WTC11 (cell line): Measurements from ENCODE around the gene SLC2A4RG. TPM values are rescaled to one million over a fixed set of nuclear protein-coding genes. Genes with fewer than 3 reads are reported as not detected.

Experiments
- ATAC-seq: fragments of 200-7000 bp; cut with Tn5 transposase; 2 replicates; pipeline ENCODE4 v1.10.0; 2021; ENCODE audit warnings: mild to moderate bottlenecking, moderate library complexity
- CTCF ChIA-PET: fragments of 300-600 bp; sonication (Branson Sonifier 250); formaldehyde crosslinking; loops from one replicate; lab custom pipeline; 2021; ENCODE audit warnings: antibody characterized with exemption; lab: Charles Lee
- POLR2A ChIA-PET: fragments of 350-600 bp; sonication (Branson Sonifier 250); formaldehyde crosslinking; loops from one replicate; lab custom pipeline; 2021; ENCODE audit warnings: antibody characterized with exemption; lab: Charles Lee
- DNase-seq: peaks from one replicate; pipeline ENCODE4 v3.0.0; 2021; ENCODE audit warnings: low spot score
- H3K27ac Mint-ChIP-seq: 2 replicates; pipeline ENCODE4 v1.8.0; 2021; ENCODE audit warnings: mixed read lengths
- H3K27me3 Mint-ChIP-seq: 2 replicates; pipeline ENCODE4 v1.8.0; 2021; ENCODE audit warnings: low read depth, mild to moderate bottlenecking, moderate library complexity, mixed read lengths
- H3K36me3 Mint-ChIP-seq: 2 replicates; pipeline ENCODE4 v1.8.0; 2021; ENCODE audit warnings: mixed read lengths
- H3K4me1 Mint-ChIP-seq: 2 replicates; pipeline ENCODE4 v1.8.0; 2022; ENCODE audit warnings: mixed read lengths
- H3K4me3 Mint-ChIP-seq: 2 replicates; pipeline ENCODE4 v1.8.0; 2021; ENCODE audit warnings: mild to moderate bottlenecking, moderate library complexity, mixed read lengths
- H3K9me3 Mint-ChIP-seq: 2 replicates; pipeline ENCODE4 v1.8.0; 2021; ENCODE audit warnings: mixed read lengths
- CREB1 ChIP-seq: sonication (generic); formaldehyde crosslinking; IDR thresholded peaks from 2 replicates; pipeline ENCODE4 v1.8.0; 2023; ENCODE audit warnings: mild to moderate bottlenecking, missing genetic modification reagents
- ELF4 ChIP-seq: sonication (generic); formaldehyde crosslinking; IDR thresholded peaks from 2 replicates; pipeline ENCODE4 v1.8.1; 2022; ENCODE audit warnings: low read depth, mild to moderate bottlenecking, moderate library complexity, missing genetic modification reagents
- EMX1 ChIP-seq: fragments of 250-450 bp; sonication (Bioruptor Pico); IDR thresholded peaks from 2 replicates; pipeline ENCODE4 v1.8.0; 2021; ENCODE audit warnings: mild to moderate bottlenecking
- GRHL2 ChIP-seq: fragments of 250-450 bp; sonication (Bioruptor Pico); IDR thresholded peaks from 2 replicates; pipeline ENCODE4 v1.8.0; 2022; ENCODE audit warnings: mild to moderate bottlenecking, moderate library complexity; ENCODE audit not compliant: insufficient replicate concordance, severe bottlenecking
- HMGA2 ChIP-seq: fragments of 250-450 bp; sonication (Bioruptor Pico); IDR thresholded peaks from 2 replicates; pipeline ENCODE4 v1.4.0; 2021; ENCODE audit warnings: mild to moderate bottlenecking, moderate library complexity
- JUN ChIP-seq: sonication (generic); formaldehyde crosslinking; IDR thresholded peaks from 2 replicates; pipeline ENCODE4 v1.8.0; 2023; ENCODE audit warnings: mild to moderate bottlenecking, missing genetic modification reagents
- MXD4 ChIP-seq: fragments of 250-450 bp; sonication (Bioruptor Pico); IDR thresholded peaks from 2 replicates; pipeline ENCODE4 v1.8.0; 2021; ENCODE audit warnings: mild to moderate bottlenecking, moderate library complexity, borderline replicate concordance
- MYBL2 ChIP-seq: sonication (generic); formaldehyde crosslinking; IDR thresholded peaks from 2 replicates; pipeline ENCODE4 v1.8.1; 2023; ENCODE audit warnings: mild to moderate bottlenecking, moderate library complexity, missing genetic modification reagents
- NR3C1 ChIP-seq: sonication (generic); formaldehyde crosslinking; conservative IDR thresholded peaks from 2 replicates; pipeline ENCODE4 v1.8.1; 2023; ENCODE audit warnings: low read depth, mild to moderate bottlenecking, missing genetic modification reagents
- PRRX2 ChIP-seq: fragments of 250-450 bp; sonication (Bioruptor Pico); IDR thresholded peaks from 2 replicates; pipeline ENCODE4 v1.8.0; 2021; ENCODE audit warnings: mild to moderate bottlenecking
- RORB ChIP-seq: fragments of 250-450 bp; sonication (Bioruptor Pico); IDR thresholded peaks from 2 replicates; pipeline ENCODE4 v1.9.0; 2021; ENCODE audit warnings: mild to moderate bottlenecking
- ZBTB21 ChIP-seq: sonication (generic); formaldehyde crosslinking; IDR thresholded peaks from 2 replicates; pipeline ENCODE4 v1.8.1; 2023; ENCODE audit warnings: mild to moderate bottlenecking, missing genetic modification reagents, borderline replicate concordance
- total RNA-seq: library from RNA; stranded (reverse); gene quantifications from 3 replicates; pipeline ENCODE4 v1.2.3, GENCODE V29; 2021
- TF ChIP-seq, protein P1 (sequence below): sonication (generic); formaldehyde crosslinking; IDR thresholded peaks from 2 replicates; pipeline ENCODE4 v1.8.0; 2023; ENCODE audit warnings: missing genetic modification reagents
- TF ChIP-seq, protein P2 (sequence below): sonication (generic); formaldehyde crosslinking; IDR thresholded peaks from 2 replicates; pipeline ENCODE4 v1.8.0; 2022; ENCODE audit warnings: mild to moderate bottlenecking, missing genetic modification reagents
- TF ChIP-seq, protein P3 (sequence below): sonication (generic); formaldehyde crosslinking; conservative IDR thresholded peaks from 2 replicates; pipeline ENCODE4 v1.8.1; 2022; ENCODE audit warnings: mild to moderate bottlenecking, missing genetic modification reagents
- TF ChIP-seq, protein P4 (sequence below): sonication (generic); formaldehyde crosslinking; IDR thresholded peaks from 2 replicates; pipeline ENCODE4 v1.8.1; 2023; ENCODE audit warnings: mild to moderate bottlenecking, missing genetic modification reagents, moderate library complexity
- TF ChIP-seq, protein P5 (sequence below): sonication (generic); formaldehyde crosslinking; IDR thresholded peaks from 2 replicates; pipeline ENCODE4 v1.8.1; 2023; ENCODE audit warnings: mild to moderate bottlenecking, missing genetic modification reagents
- TF ChIP-seq, protein P6 (sequence below): sonication (generic); formaldehyde crosslinking; IDR thresholded peaks from 2 replicates; pipeline ENCODE4 v1.8.1; 2022; ENCODE audit warnings: low read depth, missing genetic modification reagents, borderline replicate concordance
- TF ChIP-seq, protein P7 (sequence below): sonication (generic); formaldehyde crosslinking; IDR thresholded peaks from 2 replicates; pipeline ENCODE4 v1.8.1; 2023; ENCODE audit warnings: mild to moderate bottlenecking, missing genetic modification reagents
- TF ChIP-seq, protein P8 (sequence below): fragments of 250-450 bp; sonication (Bioruptor Pico); IDR thresholded peaks from 2 replicates; pipeline ENCODE4 v1.9.0; 2021; ENCODE audit warnings: moderate library complexity, mild to moderate bottlenecking, inconsistent platforms, borderline replicate concordance
- TF ChIP-seq, protein P9 (sequence below): fragments of 250-450 bp; sonication (Bioruptor Pico); IDR thresholded peaks from 2 replicates; pipeline ENCODE4 v1.8.0; 2021; ENCODE audit warnings: mild to moderate bottlenecking
- TF ChIP-seq, protein P10 (sequence below): fragments of 250-450 bp; sonication (Bioruptor Pico); conservative IDR thresholded peaks from 2 replicates; pipeline ENCODE4 v1.9.0; 2021; ENCODE audit warnings: mild to moderate bottlenecking

SLC2A4RG gene
- total RNA-seq, 1 experiment from 2014 or later = 43.3 TPM

DNA sequence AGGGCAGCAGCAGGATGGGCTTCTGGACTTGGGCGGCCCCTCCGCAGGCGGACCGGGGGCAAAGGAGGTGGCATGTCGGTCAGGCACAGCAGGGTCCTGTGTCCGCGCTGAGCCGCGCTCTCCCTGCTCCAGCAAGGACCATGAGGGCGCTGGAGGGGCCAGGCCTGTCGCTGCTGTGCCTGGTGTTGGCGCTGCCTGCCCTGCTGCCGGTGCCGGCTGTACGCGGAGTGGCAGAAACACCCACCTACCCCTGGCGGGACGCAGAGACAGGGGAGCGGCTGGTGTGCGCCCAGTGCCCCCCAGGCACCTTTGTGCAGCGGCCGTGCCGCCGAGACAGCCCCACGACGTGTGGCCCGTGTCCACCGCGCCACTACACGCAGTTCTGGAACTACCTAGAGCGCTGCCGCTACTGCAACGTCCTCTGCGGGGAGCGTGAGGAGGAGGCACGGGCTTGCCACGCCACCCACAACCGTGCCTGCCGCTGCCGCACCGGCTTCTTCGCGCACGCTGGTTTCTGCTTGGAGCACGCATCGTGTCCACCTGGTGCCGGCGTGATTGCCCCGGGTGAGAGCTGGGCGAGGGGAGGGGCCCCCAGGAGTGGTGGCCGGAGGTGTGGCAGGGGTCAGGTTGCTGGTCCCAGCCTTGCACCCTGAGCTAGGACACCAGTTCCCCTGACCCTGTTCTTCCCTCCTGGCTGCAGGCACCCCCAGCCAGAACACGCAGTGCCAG lies 42.8 kb upstream of the SLC2A4RG start, which contains the start of gene TNFRSF6B (continued):
- TF ChIP-seq, protein P1, sequence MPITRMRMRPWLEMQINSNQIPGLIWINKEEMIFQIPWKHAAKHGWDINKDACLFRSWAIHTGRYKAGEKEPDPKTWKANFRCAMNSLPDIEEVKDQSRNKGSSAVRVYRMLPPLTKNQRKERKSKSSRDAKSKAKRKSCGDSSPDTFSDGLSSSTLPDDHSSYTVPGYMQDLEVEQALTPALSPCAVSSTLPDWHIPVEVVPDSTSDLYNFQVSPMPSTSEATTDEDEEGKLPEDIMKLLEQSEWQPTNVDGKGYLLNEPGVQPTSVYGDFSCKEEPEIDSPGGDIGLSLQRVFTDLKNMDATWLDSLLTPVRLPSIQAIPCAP (CRISPR knock-in tag) = no peak
- TF ChIP-seq MXD4 (no peak), JUN (CRISPR knock-in tag) (peak; percentile 62; the same call in 1 of the 2 replicates), ZBTB21 (0 out of 2 replicates have a peak, but pooled peaks have one; percentile 35), RORB (CRISPR knock-in tag) (no peak), PRRX2 (CRISPR knock-in tag) (no peak; the same call in 1 of the 2 replicates), MYBL2 (CRISPR knock-in tag) (no peak), EMX1 (CRISPR knock-in tag) (peak; percentile 71; the same call in 1 of the 2 replicates), NR3C1 (CRISPR knock-in tag) (no peak), GRHL2 (CRISPR knock-in tag) (no peak), ELF4 (CRISPR knock-in tag) (no peak), HMGA2 (CRISPR knock-in tag) (no peak)
- TF ChIP-seq, protein P2, sequence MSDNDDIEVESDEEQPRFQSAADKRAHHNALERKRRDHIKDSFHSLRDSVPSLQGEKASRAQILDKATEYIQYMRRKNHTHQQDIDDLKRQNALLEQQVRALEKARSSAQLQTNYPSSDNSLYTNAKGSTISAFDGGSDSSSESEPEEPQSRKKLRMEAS (CRISPR knock-in tag) = 0 out of 2 replicates have a peak, but pooled peaks have one; percentile 61
- TF ChIP-seq, protein P3, sequence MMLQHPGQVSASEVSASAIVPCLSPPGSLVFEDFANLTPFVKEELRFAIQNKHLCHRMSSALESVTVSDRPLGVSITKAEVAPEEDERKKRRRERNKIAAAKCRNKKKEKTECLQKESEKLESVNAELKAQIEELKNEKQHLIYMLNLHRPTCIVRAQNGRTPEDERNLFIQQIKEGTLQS = no peak
- TF ChIP-seq, protein P4, sequence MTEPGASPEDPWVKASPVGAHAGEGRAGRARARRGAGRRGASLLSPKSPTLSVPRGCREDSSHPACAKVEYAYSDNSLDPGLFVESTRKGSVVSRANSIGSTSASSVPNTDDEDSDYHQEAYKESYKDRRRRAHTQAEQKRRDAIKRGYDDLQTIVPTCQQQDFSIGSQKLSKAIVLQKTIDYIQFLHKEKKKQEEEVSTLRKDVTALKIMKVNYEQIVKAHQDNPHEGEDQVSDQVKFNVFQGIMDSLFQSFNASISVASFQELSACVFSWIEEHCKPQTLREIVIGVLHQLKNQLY (CRISPR knock-in tag) = no peak
- TF ChIP-seq, protein P5, sequence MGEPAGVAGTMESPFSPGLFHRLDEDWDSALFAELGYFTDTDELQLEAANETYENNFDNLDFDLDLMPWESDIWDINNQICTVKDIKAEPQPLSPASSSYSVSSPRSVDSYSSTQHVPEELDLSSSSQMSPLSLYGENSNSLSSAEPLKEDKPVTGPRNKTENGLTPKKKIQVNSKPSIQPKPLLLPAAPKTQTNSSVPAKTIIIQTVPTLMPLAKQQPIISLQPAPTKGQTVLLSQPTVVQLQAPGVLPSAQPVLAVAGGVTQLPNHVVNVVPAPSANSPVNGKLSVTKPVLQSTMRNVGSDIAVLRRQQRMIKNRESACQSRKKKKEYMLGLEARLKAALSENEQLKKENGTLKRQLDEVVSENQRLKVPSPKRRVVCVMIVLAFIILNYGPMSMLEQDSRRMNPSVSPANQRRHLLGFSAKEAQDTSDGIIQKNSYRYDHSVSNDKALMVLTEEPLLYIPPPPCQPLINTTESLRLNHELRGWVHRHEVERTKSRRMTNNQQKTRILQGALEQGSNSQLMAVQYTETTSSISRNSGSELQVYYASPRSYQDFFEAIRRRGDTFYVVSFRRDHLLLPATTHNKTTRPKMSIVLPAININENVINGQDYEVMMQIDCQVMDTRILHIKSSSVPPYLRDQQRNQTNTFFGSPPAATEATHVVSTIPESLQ (CRISPR knock-in tag) = no peak
- TF ChIP-seq, protein P6, sequence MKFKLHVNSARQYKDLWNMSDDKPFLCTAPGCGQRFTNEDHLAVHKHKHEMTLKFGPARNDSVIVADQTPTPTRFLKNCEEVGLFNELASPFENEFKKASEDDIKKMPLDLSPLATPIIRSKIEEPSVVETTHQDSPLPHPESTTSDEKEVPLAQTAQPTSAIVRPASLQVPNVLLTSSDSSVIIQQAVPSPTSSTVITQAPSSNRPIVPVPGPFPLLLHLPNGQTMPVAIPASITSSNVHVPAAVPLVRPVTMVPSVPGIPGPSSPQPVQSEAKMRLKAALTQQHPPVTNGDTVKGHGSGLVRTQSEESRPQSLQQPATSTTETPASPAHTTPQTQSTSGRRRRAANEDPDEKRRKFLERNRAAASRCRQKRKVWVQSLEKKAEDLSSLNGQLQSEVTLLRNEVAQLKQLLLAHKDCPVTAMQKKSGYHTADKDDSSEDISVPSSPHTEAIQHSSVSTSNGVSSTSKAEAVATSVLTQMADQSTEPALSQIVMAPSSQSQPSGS (CRISPR knock-in tag) = no peak
- TF ChIP-seq, protein P7, sequence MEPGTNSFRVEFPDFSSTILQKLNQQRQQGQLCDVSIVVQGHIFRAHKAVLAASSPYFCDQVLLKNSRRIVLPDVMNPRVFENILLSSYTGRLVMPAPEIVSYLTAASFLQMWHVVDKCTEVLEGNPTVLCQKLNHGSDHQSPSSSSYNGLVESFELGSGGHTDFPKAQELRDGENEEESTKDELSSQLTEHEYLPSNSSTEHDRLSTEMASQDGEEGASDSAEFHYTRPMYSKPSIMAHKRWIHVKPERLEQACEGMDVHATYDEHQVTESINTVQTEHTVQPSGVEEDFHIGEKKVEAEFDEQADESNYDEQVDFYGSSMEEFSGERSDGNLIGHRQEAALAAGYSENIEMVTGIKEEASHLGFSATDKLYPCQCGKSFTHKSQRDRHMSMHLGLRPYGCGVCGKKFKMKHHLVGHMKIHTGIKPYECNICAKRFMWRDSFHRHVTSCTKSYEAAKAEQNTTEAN (CRISPR knock-in tag) = no peak

DNA sequence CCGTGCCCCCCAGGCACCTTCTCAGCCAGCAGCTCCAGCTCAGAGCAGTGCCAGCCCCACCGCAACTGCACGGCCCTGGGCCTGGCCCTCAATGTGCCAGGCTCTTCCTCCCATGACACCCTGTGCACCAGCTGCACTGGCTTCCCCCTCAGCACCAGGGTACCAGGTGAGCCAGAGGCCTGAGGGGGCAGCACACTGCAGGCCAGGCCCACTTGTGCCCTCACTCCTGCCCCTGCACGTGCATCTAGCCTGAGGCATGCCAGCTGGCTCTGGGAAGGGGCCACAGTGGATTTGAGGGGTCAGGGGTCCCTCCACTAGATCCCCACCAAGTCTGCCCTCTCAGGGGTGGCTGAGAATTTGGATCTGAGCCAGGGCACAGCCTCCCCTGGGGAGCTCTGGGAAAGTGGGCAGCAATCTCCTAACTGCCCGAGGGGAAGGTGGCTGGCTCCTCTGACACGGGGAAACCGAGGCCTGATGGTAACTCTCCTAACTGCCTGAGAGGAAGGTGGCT lies 42.2 kb upstream of the SLC2A4RG start:
- no peak for DNase-seq
- peaks cover 3% of the 10 kb centered on the region; the same call in 1 of the 2 replicates for H3K27me3 Mint-ChIP-seq
- POLR2A ChIA-PET = interaction anchor here (1.6 kb wide), 1 partner anchor 39 kb away, joined by 4 read pairs; the partner anchor contains the start of gene RTEL1
- TF ChIP-seq, protein P8, sequence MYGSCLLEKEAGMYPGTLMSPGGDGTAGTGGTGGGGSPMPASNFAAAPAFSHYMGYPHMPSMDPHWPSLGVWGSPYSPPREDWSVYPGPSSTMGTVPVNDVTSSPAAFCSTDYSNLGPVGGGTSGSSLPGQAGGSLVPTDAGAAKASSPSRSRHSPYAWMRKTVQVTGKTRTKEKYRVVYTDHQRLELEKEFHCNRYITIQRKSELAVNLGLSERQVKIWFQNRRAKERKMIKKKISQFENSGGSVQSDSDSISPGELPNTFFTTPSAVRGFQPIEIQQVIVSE (CRISPR knock-in tag) = no peak
- TF ChIP-seq, protein P9, sequence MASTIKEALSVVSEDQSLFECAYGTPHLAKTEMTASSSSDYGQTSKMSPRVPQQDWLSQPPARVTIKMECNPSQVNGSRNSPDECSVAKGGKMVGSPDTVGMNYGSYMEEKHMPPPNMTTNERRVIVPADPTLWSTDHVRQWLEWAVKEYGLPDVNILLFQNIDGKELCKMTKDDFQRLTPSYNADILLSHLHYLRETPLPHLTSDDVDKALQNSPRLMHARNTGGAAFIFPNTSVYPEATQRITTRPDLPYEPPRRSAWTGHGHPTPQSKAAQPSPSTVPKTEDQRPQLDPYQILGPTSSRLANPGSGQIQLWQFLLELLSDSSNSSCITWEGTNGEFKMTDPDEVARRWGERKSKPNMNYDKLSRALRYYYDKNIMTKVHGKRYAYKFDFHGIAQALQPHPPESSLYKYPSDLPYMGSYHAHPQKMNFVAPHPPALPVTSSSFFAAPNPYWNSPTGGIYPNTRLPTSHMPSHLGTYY (CRISPR knock-in tag) = 0 out of 2 replicates have a peak, but pooled peaks have one; percentile 5
- TF ChIP-seq, protein P10, sequence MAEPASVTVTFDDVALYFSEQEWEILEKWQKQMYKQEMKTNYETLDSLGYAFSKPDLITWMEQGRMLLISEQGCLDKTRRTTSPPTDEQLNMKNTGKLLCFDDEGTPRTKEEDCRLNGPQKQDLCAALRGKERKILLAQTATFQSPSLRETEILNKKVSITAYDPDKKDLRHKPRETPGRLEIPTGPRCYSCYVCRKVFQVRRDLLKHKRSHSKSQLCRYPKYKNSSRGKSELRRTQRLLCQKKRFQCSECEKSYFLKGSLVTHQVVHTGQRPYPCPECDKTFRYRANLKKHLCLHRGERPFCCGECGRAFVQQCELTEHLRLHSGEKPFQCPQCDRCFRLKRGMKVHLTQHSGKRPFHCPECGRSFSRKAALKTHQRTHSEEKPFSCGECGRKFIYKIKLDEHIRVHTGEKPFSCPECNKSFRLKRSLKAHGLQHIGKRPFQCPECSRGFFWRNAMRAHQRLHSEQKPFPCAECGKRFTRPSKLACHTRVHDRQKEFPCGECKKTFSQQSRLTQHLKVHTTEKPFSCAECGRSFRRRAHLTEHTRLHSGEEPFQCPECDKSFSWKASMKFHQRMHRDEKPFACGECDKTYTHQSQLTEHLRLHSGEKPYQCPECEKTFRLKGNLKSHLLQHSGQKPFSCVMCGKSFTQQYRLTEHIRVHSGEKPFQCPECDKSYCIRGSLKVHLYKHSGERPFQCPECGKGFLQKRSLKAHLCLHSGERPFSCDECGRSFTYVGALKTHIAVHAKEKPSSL (CRISPR knock-in tag) = no peak; the same call in 1 of the 2 replicates
- peak; percentile 62; the same call in 1 of the 2 replicates for TF ChIP-seq CREB1 (CRISPR knock-in tag)

More for the DNA sequence above, 42.2 kb upstream of the SLC2A4RG start:
- ATAC-seq = peak; percentile 9; the same call in 1 of the 2 replicates
- CTCF ChIA-PET = interaction anchor here (0.9 to 3.4 kb wide), 6 partner anchors 9 to 159 kb away, joined by 3 to 19 read pairs (median 6); partner anchors contain the start of genes ARFRP1, PTK6, SRMS and ZGPAT
- Mint-ChIP-seq H3K36me3 (peaks cover 13% of the 10 kb centered on the region), H3K4me1 (peaks cover 7% of the 10 kb centered on the region), H3K9me3 (no peaks in the 10 kb centered on the region), H3K4me3 (peak overlapping the region; percentile 53), H3K27ac (no peak overlapping the region)
